NOMO-1 treated with DMSO at 0.1 percent for 48 hours (cell line): ENCODE data around the gene ZBTB20.

Experiments used
- DNase-seq: peaks from one replicate; lab custom pipeline; 2025; ENCODE audit not compliant: unreplicated experiment; lab: John Stamatoyannopoulos, UW

Gene ZBTB20

DNA sequence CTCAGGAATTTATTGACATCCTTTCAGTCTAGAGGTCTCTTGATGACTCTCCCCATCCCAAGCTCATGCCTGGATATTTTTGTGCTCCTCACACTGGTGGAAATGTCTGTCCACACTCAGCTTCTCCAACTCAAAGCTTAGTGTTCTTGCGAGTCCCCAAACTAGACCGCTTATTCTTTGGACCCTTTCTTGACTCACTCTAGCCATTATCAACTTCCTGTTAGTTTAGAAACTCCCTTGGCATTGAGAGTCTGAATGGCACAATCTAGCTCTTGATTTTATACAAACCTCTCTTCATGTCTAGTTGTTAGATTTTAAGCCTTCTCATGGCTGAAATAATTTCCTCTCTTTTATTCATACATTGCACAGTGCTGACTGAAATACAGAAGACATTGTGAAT is 833.7 kb downstream of the ZBTB20 start:
- no peak for DNase-seq

DNA sequence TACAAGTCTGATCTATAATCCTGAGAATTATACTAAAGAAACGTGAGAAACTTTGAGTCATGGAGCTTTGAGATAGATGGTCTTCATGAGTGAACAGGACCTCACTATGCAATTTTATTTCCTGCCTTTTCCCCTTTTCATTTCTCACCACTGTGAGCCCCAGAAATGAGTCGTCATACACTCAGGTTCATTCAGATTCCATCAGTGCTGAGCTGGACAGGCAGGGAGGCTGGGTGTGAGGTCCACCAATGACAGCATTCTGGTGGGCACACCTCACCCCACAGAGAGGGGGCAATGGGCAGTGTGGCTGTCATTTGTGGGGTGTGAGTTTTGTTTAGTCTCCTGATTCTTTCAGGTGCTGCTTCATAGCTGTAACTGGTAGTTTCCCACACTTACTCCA is 836.4 kb downstream of the ZBTB20 start:
- DNase-seq, result no peak

DNA sequence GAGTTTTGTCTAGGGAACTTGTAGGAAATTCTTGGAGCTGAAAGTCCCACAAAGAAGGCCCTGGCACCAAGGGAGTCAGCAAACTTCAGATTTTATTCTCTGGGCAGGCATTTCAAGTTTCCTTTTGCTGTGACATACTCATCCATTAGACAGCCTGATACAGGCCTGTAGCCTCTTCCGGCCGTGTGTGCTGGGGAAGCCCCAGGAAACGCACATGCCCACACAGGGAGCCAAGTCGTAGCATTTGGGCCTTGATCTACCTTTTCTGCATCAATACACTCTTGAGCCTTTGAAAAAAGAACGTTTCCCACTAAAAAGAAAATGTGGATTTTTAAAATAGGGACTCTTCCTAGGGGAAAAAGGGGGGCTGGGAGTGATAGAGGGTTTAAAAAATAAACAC is 838.3 kb downstream of the ZBTB20 start:
- DNase-seq, result no peak

DNA sequence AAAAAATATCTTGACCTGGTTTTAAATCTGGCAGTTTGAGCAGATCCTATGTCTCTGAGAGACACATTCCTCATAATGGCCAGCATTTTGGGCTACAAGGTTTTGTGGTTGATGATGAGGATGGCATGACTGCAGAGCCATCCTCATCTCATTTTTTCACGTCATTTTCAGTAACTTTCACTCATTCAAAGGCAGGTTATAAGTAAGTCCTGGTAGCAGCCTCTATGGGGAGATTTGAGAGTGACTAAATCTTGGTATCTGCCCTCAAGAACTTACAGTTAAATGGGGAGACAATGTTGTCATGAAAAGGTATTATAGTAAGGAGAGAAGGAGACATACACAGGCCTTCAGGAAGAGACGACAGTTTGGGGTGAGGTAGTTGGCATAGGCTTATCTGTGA is 838.7 kb downstream of the ZBTB20 start:
- DNase-seq, result no peak

DNA sequence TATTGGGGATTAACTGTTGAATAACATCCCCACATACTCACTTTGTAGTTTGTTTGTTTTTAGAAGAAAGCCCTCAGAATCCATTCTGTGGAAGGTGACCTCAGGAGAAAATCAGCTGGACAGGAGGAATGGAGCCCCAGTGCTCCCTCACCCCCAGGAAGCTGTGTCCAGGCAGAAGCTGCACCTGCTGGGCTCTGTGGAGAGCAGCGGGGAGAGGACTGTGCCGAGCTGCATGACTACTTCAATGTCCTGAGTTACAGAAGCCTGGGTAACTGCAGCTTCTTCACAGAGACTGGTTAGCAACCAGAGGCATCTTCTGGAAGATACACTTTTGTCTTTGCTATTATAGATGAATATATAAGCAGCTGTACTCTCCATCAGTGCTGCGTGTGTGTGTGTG is 839.3 kb downstream of the ZBTB20 start:
- no peak for DNase-seq

DNA sequence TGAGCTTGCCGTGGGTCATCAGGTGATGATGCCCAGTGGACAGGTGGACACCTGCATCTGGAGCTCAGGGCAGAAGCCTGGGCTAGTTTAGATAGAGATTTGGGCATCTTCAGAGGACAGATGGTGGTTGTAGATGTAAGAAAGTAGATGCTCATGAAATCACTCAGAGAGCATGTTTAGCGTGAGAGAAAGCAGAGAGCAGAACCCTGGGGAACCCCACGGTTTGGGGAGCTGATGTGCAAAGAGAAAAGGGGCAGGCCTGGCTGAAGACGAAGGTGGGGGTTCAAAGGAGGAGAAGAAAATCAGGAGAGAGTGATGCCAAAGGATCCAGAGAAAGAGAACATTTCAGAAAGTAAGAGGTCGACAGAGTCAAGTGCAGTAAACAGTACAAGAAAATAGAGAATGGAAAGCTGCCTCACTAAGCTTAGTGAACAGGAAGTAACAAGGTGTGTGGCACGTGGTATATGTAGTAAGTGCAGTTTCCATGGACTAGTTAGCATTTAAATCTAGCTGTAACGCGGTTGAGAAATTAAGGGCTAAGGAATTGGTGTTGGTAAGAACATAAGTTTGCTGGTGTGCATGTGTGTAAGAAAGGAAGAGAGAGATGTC is 839.8 kb downstream of the ZBTB20 start:
- DNase-seq, result no peak

DNA sequence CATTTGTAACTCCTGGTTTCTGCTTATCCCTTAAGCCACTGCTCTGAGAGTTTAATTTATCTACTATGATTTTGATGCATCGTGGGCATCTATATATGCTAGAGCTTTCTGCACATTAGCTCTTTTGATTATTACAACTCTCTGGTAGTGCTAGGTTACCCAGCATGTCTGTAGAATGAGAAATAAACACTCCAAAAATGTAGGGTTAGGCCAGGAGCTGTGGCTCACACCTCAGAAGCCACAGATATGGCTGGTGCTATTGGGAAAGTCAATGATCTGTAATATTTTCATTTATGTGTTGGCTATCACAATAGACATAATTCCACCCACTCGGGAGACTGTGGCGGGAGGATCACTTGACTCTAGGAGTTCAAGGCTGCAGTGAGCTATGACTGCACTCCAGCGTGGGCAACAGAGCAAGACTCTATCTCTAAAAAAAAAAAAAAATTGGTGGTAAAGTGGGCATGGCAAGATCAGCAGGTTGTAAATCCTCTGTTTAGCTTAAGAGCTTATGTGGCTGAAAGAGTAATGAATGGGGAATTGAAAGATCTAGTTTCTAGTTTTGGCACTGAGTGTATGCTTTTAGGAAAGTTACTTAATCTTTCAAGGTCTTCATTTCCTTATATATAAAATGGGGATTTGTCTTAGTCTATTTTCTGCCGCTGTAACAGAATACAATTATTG is 847.0 kb downstream of the ZBTB20 start:
- no peak for DNase-seq

DNA sequence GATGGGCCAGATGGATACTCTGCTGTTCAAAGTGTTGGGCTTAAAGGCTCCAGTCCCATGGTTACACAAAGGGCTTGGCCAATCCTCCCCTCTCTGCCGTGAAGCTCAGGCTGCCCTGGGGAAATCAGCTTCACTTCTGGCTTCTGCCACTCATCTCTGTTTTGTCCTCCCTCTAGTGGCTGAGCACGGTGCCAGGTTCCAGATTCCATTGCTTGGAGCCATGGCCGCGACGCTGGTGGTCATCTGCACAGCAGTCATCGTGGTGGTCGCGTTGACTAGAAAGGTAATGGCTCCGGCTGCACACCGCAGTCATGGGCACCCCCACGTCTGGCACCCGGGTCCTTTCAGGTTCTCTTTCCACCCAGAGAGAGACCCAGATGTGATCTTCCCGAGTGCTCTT is 847.7 kb downstream of the ZBTB20 start:
- no peak for DNase-seq

DNA sequence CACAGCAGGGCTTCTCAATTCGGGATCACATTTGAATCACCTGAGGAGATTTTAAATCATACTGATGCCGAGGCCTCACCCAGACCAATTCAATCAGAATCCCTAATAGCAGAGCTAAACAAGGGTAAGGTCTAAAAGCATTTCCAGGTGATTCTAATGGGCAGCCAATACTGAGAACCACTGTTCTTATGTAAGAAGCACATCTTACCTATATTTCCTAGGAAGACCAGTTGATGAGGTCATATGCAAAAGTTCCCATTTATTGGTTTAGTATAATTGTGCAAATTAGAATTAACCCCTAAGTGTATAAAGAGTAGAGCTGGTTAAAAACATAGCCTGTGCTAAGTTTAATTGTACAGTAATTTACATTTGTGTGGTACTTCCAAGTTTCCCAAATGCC is 851.1 kb downstream of the ZBTB20 start:
- DNase-seq, result no peak

DNA sequence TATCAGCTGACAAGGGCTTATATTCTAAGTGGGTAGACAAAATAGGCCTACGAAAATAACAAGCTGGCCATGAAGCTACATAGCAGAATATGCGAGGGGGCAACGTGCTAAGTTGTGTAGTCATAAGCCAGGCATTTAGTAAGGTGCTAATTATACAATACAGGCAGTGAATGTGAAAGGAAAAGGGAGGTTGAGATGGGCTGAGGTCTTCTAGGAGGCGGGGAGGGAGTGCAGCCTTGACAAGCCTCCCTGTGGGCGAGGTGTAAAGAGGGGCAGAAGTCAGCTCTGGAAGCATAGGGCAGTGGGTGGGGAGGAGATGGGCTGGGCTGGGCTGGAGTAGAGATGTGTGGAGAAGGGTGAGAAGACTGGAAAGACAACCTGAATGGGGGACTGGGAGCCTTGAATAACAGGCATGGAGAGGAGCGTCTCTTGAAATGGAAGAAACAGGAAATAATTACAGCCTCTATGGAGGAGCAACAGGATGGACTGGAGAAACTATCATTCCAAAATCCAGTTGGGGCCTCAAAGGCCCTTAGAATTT is 852.1 kb downstream of the ZBTB20 start:
- no peak for DNase-seq

DNA sequence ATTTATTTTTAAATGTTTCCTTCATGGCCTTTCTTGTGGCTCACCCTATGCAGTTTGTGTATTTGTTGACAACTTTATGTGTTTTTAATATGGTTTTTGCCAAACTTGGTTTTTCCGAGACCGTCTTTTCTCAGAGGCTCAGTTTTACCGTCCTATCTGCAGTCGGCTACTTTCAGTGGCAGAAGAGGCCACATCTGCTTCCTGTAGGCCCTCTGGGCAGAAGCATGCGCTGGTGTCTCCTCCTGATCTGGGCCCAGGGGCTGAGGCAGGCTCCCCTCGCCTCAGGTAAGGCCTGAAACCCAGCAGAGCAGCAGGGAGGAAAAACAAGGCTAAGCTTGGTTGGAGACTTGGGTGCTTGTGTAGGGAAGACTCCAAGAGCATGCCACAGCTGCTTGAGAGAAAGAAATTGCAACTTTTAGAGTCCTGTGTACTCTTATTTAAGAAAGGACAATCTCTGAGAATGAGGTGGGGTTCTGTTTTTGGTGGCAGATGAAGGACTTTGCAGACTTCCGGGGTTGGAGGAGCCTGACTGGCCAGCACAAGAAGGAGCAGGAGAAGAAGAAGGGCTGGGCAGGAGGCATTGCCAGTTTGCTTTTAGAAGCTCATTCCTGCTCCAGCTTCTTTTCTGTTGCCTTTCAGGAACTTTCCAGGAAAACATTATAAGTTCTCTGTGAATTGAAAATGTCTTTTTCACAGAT is 853.1 kb downstream of the ZBTB20 start, which contains the start of gene TIGIT:
TSS of gene TIGIT (plus strand) at position 191 of the 698 bp plus-strand sequence. CDS start at position 225, 34 bp downstream.
- DNase-seq, result no peak

DNA sequence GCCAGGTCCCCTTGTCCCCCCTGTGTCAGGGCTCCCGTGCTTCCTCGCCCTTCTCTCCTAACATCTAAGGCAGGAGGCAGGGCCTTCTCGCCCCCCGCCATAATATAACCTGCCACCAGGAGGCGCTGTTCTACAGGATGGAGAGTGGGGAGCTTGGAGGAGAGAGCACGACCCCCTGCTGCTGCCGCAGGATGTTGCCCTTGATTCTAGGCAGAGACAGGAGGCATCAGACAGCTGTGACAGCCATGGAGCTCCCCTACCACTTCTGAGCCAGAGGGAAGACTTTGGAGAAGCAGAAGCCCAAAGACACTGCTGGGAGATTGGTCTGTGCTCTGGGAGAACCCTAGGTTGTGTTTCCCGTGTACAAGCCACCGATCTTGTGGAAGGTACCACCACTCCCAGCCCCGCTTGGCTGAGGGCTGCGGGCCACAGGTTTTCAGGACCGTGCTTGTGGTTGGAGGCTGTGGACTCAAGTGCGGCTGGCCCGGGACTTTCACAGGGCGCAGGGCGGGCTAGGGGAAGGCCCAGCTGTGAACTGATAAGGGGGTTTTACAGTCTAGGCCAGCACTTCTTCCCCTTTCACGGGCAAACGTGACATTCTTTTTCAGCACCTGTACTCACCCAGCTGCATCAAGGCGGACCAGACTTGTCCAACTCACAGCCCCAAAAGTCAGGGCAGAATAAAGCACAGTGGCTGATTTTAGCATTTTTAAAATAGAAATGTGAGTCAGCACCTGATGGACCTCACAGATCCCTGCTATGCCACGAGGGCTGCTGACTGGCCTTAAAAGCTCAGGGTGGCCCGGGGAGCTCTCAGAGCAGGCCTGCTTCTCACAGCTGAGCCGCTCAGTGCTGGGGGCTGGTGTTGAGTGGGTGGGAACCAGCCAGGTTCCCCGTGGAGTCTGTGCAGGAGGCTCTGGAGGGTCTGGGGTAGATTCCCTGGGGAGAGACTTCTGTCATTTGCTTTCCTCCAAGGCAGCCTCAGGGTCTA is 855.9 kb downstream of the ZBTB20 start:
- DNase-seq, result peak; percentile 33

DNA sequence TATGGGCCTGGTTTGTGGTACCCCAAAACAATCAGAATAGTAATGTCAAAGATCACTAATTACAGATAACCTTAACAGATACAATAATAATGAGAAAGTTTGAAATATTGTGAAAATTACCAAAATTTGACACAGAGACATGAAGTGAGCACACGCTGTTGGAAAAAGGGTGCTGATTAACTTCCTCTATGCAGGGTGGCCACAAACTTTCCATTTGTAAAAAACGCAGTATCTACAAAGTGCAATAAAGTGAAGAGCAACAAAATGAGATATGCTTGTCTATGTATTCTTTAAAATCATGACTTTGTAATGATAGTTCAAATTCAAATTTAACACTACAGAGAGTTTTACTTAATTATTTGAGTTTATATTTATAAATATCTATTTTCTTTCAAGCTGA is 860.8 kb downstream of the ZBTB20 start:
- DNase-seq, result no peak

DNA sequence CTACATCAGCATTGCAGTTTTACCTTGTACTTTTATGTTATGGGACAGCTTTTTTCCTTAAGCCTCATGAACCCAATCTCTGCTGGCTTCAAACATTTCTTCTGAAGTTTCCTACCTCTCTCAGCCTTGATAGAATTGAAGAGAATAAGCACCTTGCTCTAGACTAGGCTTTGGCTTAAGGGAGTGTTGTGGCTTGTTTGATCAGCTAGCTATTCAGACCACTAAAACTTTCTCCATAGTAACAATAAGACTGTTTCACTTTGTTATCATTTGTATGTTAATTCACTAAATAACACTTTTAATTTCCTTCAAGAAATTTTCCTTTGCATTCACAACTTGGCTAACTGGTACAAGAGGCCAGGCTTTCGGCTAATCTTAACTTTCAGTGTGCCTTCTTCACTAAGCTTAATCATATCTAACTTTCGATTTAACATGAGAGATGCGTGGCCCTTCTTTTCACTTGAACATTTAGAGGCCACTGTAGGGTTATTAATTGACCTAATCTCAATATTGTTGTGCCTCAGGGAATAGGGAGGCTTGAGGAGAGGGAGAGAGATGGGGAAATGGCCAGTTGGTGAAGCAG is 861.3 kb downstream of the ZBTB20 start:
- no peak for DNase-seq

DNA sequence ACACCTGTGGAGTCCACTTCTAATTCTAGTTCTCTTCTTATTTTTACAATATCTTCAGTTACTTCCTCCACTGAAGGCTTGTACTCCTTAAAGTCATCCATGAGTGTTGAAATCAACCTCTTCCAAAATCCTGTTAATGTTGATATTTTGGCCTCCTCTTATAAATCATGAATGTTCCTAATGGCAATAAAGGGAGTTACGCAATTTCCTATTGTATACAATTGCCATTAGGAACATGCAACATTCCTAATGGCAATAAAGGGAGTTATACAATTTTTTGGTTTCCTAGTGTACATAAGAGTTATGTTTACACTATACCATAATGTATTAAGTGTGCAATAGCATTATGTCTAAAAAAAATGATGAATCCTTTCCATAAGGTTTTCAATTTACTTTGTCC is 862.4 kb downstream of the ZBTB20 start:
- DNase-seq, result no peak
